NCI-H146 treated with DMSO at 0.1 percent for 48 hours (cell line): ENCODE results near the gene B4GALNT4.
"Not testable (repeated sequence)": the region's sequence is repeated elsewhere in the genome, so short reads cannot be mapped to it uniquely, and the experiment has no call there.

Experiments
- DNase-seq: peaks from one replicate; lab custom pipeline; 2025; ENCODE audit not compliant: unreplicated experiment; lab: John Stamatoyannopoulos, UW

B4GALNT4 gene

GRCh38 chr11:405954-406795, 36.9 kb downstream of the B4GALNT4 start:
- no peak for DNase-seq

GRCh38 chr11:406796-407650, 37.7 kb downstream of the B4GALNT4 start:
- DNase-seq = no peak

- DNase-seq = no peak
Measured at GRCh38 chr11:407651-408123, 38.4 kb downstream of the B4GALNT4 start.

GRCh38 chr11:408154-409007, 39.1 kb downstream of the B4GALNT4 start:
- no peak for DNase-seq

GRCh38 chr11:409008-409599, 39.8 kb downstream of the B4GALNT4 start:
- DNase-seq = no peak

- no peak for DNase-seq
Measured at GRCh38 chr11:409600-410483, 40.5 kb downstream of the B4GALNT4 start.

- DNase-seq = not testable (repeated sequence)
Measured at GRCh38 chr11:410711-411110, 41.4 kb downstream of the B4GALNT4 start.

GRCh38 chr11:411520-411919, 42.2 kb downstream of the B4GALNT4 start:
- DNase-seq = not testable (repeated sequence)

GRCh38 chr11:412641-413119, 43.4 kb downstream of the B4GALNT4 start:
- DNase-seq = no peak

- no peak for DNase-seq
Measured at GRCh38 chr11:413120-414081, 44.1 kb downstream of the B4GALNT4 start.

- DNase-seq = no peak
Measured at GRCh38 chr11:414318-414857, 45.1 kb downstream of the B4GALNT4 start.

GRCh38 chr11:415640-416041, 46.3 kb downstream of the B4GALNT4 start:
- no peak for DNase-seq

- no peak for DNase-seq
Measured at GRCh38 chr11:416051-416756, 46.9 kb downstream of the B4GALNT4 start.

GRCh38 chr11:416757-417621, 47.7 kb downstream of the B4GALNT4 start:
- peak; percentile 69 for DNase-seq

GRCh38 chr11:417652-418342, 48.5 kb downstream of the B4GALNT4 start:
- no peak for DNase-seq
